A549 (cell line): ENCODE data around the gene ECHDC1.

ENCODE experiments used
- ATOH8 ChIP-seq: fragments of 250-450 bp; sonication (Bioruptor Pico); IDR thresholded peaks from 2 replicates; pipeline ENCODE4 v1.5.0; 2020; ENCODE audit warnings: low read depth, mild to moderate bottlenecking, moderate library complexity
- CTCF ChIP-seq: fragments of >200 bp; sonication (Bioruptor Twin); formaldehyde crosslinking; IDR thresholded peaks from 3 replicates; pipeline ENCODE4 v1.5.1; 2016
- EP300 ChIP-seq, 2 experiments: fragments of >200 bp; sonication (Bioruptor Twin); formaldehyde crosslinking; IDR thresholded peaks; 2 replicates in 1 of 2; 3 replicates in 1 of 2; pipeline ENCODE4 v1.6.1; 2016 to 2017
- JUNB ChIP-seq: fragments of >200 bp; sonication (Bioruptor Twin); formaldehyde crosslinking; IDR thresholded peaks from 2 replicates; pipeline ENCODE4 v1.6.1; 2016
- MYC ChIP-seq: IDR thresholded peaks from 2 replicates; pipeline ENCODE4 v1.6.1; 2012; ENCODE audit warnings: mild to moderate bottlenecking, inconsistent platforms, low read length, improper control_type of control experiment, borderline replicate concordance
- POLR2A ChIP-seq: IDR thresholded peaks from 2 replicates; pipeline ENCODE4 v1.6.1; 2012; ENCODE audit warnings: mild to moderate bottlenecking, low read length
- RAD21 ChIP-seq, 2 experiments: fragments of >200 bp in 1 of 2; sonication (Bioruptor Twin) in 1 of 2; formaldehyde crosslinking in 1 of 2; IDR thresholded peaks in 1 of 2; conservative IDR thresholded peaks in 1 of 2; 2 replicates in 1 of 2; 3 replicates in 1 of 2; pipeline ENCODE4 v1.6.1; 2012 to 2018; ENCODE audit warnings: inconsistent platforms in 1 of 2

GRCh38 chr6:127343809-127344659, 625 bp upstream of the ECHDC1 start:
- TF ChIP-seq CTCF (no peak), ATOH8 (CRISPR knock-in tag) (no peak), RAD21 (conservative IDR thresholded peaks at IDR 0.05 in 1 of 2, IDR thresholded peaks at IDR 0.05 in 1 of 2) (no peak), POLR2A (no peak), JUNB (no peak), EP300 (IDR thresholded peaks at IDR 0.05) (no peak), MYC (no peak)
